ENCODE measurements around the gene CBX4.

Gene CBX4

GRCh38 chr17:79829004-79829403 is 10.2 kb downstream of the CBX4 start:
- DNase-seq, result no peak

GRCh38 chr17:79826841-79827578 is 12.2 kb downstream of the CBX4 start:
- no peak for DNase-seq

GRCh38 chr17:79826204-79826680 is 13.0 kb downstream of the CBX4 start:
- DNase-seq, result no peak

- no peak for DNase-seq
Measured at GRCh38 chr17:79825580-79825921, 13.7 kb downstream of the CBX4 start.

GRCh38 chr17:79824893-79825579 is 14.2 kb downstream of the CBX4 start:
- no peak for DNase-seq

- DNase-seq, result no peak
Measured at GRCh38 chr17:79824234-79824633, 15.0 kb downstream of the CBX4 start.

GRCh38 chr17:79822583-79823124 is 16.6 kb downstream of the CBX4 start:
- no peak for DNase-seq

- DNase-seq, result no peak
Measured at GRCh38 chr17:79821331-79822095, 17.7 kb downstream of the CBX4 start.

GRCh38 chr17:79820959-79821330 is 18.3 kb downstream of the CBX4 start:
- no peak for DNase-seq

- no peak for DNase-seq
Measured at GRCh38 chr17:79819534-79820276, 19.5 kb downstream of the CBX4 start.

GRCh38 chr17:79819085-79819484 is 20.2 kb downstream of the CBX4 start:
- no peak for DNase-seq

- no peak for DNase-seq
Measured at GRCh38 chr17:79818026-79818758, 21.0 kb downstream of the CBX4 start.

GRCh38 chr17:79815836-79816461 is 23.3 kb downstream of the CBX4 start:
- no peak for DNase-seq

- DNase-seq, result no peak
Measured at GRCh38 chr17:79814974-79815835, 24.0 kb downstream of the CBX4 start.

GRCh38 chr17:79814127-79814973 is 24.9 kb downstream of the CBX4 start:
- no peak for DNase-seq

- peak; percentile 74 for DNase-seq
Measured at GRCh38 chr17:79813297-79814126, 25.7 kb downstream of the CBX4 start.

- no peak for DNase-seq
Measured at GRCh38 chr17:79812353-79813258, 26.6 kb downstream of the CBX4 start.
